HG03095 (cell line): ENCODE results near the gene FHL3.

ENCODE experiments used
- ATAC-seq: cut with Tn5 transposase; IDR thresholded peaks from one replicate; pipeline ENCODE4 v1.9.1; 2021; ENCODE audit warnings: moderate library complexity; ENCODE audit not compliant: unreplicated experiment

Gene FHL3

GRCh38 chr1:37947364-37947763 lies 58.0 kb downstream of the FHL3 start:
- ATAC-seq = no peak
